Measurements from ENCODE around the gene SMG6.

GRCh38 chr17:2123375-2124251 lies 180.0 kb downstream of the SMG6 start:
- no peak for TF ChIP-seq POLR2A (IDR thresholded peaks at IDR 0.05)
- no peak for TF ChIP-seq CTCF (IDR thresholded peaks at IDR 0.05)

All from uterus (tissue), 2 donors.